ENCODE data around the gene DLX1.
"Not testable (repeated sequence)": the region's sequence is repeated elsewhere in the genome, so short reads cannot be mapped to it uniquely, and the experiment has no call there.

DLX1 gene

GRCh38 chr2:172098650-172099471 lies 13.6 kb downstream of the DLX1 start:
- DNase-seq (ENCODE audit: low read depth in 2 of 2), result no peak

DNA sequence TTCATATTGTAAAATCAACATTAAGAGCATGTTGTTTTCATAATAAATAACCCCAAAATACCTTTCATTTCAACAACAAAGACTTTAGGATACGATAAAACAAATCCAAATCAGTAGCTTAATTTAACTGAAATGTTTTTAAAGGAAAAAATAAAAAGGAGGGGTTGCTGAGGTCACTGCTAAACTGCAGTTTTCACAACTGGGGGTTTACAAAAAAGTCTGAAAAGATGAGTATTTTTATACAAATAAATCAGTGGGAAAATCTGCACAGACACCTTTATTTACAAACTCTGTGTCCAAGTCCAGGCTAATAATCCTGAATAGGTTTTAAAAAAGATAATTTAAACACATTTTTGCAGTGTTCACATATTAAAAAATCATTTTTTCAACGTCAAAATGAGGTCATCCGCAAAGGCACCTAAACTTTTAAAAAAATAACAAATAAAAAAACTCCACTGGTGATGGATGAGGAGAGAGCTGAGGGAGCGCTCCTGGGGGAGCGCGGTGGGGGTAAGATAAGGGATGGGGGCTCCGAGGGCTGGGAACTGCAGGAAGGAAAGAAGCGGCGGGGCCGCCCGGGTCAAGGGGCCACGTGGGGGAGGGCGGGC lies 14.3 kb downstream of the DLX1 start:
- DNase-seq (ENCODE audit: low read depth in 2 of 2), result no peak

DNA sequence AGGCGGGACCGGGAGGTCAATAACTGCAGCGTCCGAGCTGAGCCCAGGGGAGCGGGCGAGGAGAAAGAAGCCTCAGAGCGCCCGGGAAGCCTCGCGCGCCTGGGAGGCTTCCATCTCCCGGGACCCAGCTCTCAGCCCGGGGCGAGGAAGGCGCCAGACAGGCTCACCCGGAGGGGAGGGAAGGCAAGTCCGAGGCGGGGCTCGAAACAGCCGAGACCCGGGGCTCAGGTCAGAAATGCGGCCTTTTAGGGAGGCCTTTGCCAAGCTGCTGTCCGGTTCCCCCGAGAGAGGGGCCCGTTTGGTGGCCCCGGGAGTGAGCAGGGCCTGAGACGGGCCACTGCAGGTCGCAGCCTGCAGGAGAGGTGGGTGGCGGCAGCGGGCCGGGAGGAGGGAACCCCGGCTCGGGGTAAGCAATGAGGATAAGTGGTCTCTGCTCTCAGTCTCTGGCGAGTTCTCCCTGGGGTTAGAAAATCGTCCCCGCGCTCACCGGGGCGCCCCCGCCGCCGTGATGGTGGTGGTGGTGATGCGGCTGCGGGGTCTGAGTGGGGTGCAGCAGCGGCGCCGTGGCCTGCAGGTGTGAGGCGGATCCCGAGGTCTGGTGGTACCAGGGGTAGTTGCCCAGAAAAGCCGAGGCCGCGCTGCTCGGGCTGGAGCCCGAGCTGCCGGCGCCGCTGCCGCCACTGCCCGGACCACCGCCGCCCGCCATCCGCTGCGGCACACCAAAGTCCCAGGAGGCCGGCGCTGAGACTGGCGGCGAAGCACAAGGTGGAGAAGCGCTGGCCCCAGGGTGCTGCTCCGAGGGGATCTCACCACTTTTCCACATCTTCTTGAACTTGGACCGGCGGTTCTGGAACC lies 15.0 kb downstream of the DLX1 start:
- DNase-seq (ENCODE audit: low read depth in 2 of 2), result no peak

DNA sequence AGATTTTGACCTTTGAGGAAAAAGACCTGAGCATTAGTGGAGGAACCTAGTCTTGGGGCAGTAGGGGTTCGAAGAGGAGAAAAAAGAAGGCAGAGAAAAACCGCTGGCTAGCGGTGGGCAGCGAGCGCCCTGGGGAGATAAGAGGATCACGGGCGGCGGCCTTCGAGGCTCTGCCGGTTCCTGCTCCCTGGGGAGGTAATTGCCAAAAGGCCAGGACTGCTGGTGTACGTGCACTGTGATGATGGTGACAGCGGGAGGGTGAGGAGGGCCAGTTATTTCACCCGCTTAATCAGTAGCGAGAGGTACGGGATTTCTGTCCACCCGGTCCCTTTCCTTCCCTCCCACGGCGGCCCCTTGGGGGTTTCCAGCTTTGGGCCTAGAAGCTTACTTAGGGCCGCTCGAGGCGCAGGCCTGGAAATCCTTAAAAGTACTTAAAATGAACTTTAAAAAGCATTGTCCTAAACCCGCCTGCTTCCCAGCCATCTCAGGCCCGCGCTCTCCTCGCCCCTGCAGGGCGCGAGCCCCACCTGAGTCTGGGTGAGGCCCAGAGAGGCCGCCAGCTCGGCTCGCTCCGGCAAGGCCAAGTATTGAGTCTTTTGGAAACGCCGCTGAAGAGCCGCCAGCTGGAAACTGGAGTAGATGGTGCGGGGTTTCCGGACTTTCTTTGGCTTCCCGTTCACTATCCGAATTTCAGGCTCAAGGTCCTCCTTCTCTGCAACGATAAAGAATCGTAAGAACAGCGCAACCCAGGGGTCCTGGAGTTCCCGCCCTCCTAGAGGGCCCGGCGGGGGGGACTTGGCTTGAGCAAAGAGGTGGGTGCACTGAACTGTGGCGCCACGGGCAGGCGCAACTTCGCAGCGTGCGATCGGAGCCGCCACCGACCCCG lies 15.9 kb downstream of the DLX1 start:
- no peak for DNase-seq (ENCODE audit: low read depth in 2 of 2)

DNA sequence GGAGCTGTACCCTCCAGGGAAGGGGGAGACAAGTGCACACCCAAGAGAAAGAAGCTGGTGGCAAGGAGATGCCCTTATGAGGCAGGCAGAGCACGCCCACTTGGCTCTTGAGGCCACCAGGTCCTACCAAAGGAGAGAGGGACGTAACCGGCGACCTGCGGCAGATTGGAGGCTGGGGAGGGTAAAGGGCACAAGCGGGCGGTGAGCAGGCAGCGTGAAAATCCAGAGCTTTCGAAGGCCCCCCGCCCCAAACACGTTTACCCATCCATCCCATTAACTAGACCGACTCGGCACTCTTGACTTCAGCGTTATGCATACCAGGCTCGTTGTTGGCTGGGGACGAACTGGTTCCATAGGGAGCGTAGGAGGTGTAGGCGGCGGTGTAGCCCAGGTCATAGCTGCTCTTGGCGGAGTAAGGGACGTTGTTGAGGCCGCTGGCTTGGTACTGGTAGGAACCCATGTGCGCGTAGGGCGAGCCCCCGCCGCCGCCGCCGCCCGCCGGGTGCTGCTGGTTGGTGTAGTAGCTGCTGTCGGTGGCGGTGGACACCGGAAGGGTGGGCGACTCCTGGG lies 16.6 kb downstream of the DLX1 start:
- no peak for DNase-seq (ENCODE audit: low read depth in 2 of 2)

- DNase-seq (ENCODE audit: low read depth in 2 of 2), result peak in 1 of 2 experiments; percentile 76
Observed at GRCh38 chr2:172102391-172103359, 17.4 kb downstream of the DLX1 start, which contains the start of gene DLX2. TSS of gene DLX2 (minus strand) at chr2:172102900. CDS start at chr2:172102538, 362 bp downstream.

DNA sequence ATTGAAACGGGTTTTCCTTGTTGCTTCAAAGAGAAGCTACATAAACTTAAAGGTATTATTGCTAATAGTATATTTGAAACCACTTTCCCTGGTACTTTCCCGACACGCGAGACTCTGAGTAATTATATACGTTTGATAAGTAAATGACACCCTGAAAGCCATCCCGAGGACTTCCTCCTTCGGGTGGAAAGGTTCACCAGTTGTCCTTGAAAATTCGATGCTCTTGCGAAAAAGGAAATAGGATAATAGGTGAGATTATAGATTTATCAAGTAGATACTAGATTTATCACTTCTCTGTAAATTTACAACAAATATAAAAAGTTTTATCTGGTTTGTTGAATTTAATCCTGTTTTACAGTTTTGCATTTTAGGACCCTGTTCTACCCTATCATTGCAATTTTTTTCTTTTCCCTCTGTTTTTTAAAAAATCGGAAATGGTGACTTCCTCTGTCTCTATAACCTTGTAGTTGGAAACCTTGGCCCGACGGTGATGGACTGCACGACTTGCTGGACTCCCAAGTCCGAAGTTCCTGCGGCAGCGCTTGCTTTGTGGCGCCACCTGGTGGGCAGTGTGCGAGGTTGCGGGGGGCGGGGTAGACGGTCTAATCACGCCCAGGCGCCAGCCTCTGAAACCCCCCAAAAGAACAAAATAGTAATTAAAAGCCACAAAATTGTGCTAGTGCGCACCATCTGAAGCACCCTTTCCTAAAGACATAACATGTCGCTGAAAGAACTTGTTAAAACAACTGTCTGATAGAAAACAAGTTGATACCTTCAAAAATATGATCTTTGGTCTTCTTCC lies 18.4 kb downstream of the DLX1 start:
- DNase-seq (ENCODE audit: low read depth in 2 of 2), result no peak

- no peak for DNase-seq (ENCODE audit: low read depth in 2 of 2)
Observed at GRCh38 chr2:172105471-172106107, 20.3 kb downstream of the DLX1 start.

DNA sequence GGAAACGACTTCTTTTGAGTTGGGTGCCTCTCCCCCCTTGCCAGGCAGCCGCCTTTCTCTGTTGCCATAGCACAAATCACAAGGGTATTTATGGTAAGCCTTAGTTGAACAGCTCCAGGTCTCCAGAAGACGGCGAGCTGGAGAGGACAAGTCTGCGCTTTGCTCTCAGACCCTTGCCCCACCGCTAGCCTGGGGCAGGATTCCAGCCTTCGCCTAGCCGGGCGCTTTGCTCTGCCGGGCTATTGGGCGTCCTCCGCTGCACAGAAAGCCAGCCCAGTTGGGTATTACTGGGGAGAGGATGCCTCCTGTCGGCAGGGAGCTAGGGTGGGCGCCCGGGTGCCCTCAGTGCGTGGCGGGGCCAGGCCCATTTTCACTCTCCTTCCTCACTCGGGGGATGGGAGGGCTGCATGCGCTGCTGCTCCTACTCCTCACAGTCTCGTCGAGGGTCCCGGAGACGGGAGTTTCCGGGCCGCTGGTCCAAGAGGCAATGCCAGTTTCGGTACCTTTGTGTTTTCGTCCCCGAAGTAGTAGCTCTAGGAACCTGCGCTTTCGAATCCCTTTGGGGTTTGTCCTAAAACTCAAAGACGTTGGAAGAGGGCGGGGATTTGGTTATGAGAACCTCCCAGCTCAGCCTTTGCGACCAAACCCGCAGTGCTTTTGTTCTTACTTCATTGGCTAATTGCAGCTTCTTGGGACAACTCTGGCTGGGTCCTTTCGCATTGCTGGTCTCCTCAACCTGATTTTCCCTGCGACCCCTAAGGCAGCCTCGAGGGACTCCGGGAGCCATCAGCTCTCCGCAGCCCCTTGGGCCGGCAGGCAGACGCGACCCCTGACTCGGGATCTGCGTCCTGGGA lies 21.0 kb downstream of the DLX1 start:
- no peak for DNase-seq (ENCODE audit: low read depth in 2 of 2)

DNA sequence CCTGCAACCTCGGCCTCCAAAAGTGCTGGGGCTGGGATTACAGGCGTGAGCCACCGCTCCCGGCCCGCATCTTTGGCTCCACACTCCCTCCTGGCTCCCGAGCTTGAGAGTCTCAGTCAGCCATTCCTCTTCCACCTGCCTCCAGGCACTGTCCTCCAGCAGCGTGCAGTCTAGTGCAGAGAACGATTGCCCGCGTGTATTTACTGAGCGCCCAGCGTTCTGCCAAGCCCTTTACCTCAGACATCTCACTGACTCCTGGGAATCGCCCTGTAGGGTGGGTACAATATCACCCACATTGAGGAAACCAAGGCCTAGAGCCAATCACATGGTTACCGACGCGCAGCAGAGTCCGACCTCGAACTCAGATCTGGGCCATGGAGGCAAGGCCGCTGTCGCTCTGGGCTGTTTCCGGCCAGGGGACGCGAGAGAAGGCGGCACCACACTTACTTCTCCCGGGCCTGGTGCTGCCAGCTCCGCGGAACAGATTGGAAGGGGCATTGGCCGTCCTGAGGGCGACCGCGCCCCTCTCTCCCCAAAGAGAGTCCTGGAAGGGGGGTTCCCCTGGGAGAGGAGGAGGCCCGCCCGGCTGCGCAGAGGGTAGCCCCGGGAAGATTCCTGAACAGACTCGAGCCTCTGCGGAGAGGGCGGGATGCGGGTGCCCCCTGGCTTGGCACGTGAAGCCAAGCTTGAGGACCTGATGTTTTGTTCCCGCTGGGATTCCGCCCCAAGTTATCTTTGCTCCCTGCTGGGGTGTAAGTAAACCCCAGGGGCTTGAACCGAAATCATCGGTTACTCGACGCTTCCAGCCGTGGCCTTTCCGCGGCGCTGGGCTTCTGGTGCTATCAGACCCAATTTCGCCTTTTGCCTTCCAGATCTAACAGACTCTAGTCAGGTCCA lies 22.6 kb downstream of the DLX1 start:
- no peak for DNase-seq (ENCODE audit: low read depth in 2 of 2)

- no peak for DNase-seq (ENCODE audit: low read depth in 2 of 2)
Observed at GRCh38 chr2:172108587-172108930, 23.3 kb downstream of the DLX1 start.

DNA sequence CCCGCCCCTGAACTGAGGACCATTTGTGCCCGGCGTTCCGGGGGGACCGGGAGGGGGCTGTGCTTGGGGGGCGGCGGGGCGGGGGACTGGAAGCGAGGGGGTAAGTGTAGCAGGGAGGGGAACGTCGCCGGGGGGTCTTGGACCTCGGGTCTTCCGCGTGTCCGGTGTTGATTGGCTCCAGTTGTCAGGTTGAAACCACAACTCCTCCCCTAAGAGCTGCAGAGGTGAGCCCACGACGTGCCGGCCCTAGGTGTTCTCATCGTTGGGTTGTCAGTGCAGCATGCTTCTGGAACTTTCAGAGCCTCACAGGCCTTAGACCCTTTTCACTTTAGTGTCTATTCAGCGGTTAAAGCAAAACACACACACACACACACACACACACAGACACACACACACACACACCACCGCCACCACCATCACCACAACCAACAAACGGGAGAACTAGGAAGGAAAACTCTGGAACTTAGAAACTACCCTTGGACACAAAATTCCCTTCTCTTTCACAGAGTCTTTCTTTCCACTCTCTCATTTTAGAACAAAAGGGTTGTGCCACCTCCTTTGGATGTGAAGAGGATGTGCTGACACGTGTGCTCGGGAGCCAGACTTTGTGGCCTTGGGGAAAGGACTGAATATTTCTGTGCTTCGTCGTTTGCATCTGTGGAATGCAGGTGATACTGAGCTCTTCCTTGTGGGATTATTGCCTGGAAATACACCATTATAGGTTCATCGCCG lies 24.1 kb downstream of the DLX1 start:
- DNase-seq (ENCODE audit: low read depth in 2 of 2), result no peak

- DNase-seq (ENCODE audit: low read depth in 2 of 2), result no peak
Observed at GRCh38 chr2:172109988-172110811, 24.9 kb downstream of the DLX1 start.

- DNase-seq (ENCODE audit: low read depth in 2 of 2), result no peak
Observed at GRCh38 chr2:172113617-172114016, 28.3 kb downstream of the DLX1 start.

- DNase-seq (ENCODE audit: low read depth in 2 of 2), result not testable (repeated sequence)
Observed at GRCh38 chr2:172114176-172114575, 28.9 kb downstream of the DLX1 start.

Data from fibroblast of skin of left quadriceps (primary cell).